H1 (cell line): Measurements from ENCODE around the gene OR8A1. TPM values are rescaled to one million over a fixed set of nuclear protein-coding genes. Genes with fewer than 3 reads are reported as not detected.

Source experiments
- CTCF ChIA-PET: fragments of 300-600 bp; sonication (Branson Sonifier 250); formaldehyde crosslinking; loops from one replicate; lab custom pipeline; 2021; ENCODE audit not compliant: partially characterized antibody; lab: Charles Lee
- POLR2A ChIA-PET: fragments of 300-600 bp; sonication (Branson Sonifier 250); formaldehyde crosslinking; loops from one replicate; lab custom pipeline; 2021; ENCODE audit warnings: inconsistent platforms; ENCODE audit not compliant: partially characterized antibody; lab: Charles Lee
- DNase-seq, 2 experiments: peaks; one replicate each; pipeline versions ENCODE4 v3.0.0 to v3.0.0-alpha.2; 2010 to 2022; ENCODE audit warnings: low spot score in 2 of 2, low read depth in 1 of 2, mixed read lengths in 1 of 2
- FAIRE-seq: peaks from 2 replicates; lab custom pipeline; 2011; peaks lifted over from hg19 to GRCh38; lab: Jason Lieb, UNC
- H2AFZ ChIP-seq: 2 replicates; pipeline ENCODE4 v1.8.1; 2012; ENCODE audit warnings: low read length, inconsistent platforms
- H2AK5ac ChIP-seq: 2 replicates; pipeline ENCODE4 v1.6.1; 2013; ENCODE audit warnings: low read depth, low read length
- H2BK120ac ChIP-seq: replicated peaks from 2 replicates; pipeline ENCODE3; 2013; ENCODE audit warnings: low read depth, low read length, inconsistent platforms
- H2BK12ac ChIP-seq: 2 replicates; pipeline ENCODE4 v1.6.1; 2013; ENCODE audit warnings: low read depth, low read length
- H2BK15ac ChIP-seq: 2 replicates; pipeline ENCODE4 v1.6.1; 2013; ENCODE audit warnings: low read length
- H2BK20ac ChIP-seq: 2 replicates; pipeline ENCODE4 v1.6.1; 2013; ENCODE audit warnings: low read length
- H2BK5ac ChIP-seq: 2 replicates; pipeline ENCODE4 v1.6.1; 2013; ENCODE audit warnings: low read depth, low read length
- H3K14ac ChIP-seq: 2 replicates; pipeline ENCODE4 v1.6.1; 2013; ENCODE audit warnings: inconsistent platforms; ENCODE audit not compliant: insufficient read length
- H3K18ac ChIP-seq: 2 replicates; pipeline ENCODE4 v1.6.1; 2013; ENCODE audit warnings: low read length; ENCODE audit errors: extremely low read depth
- H3K23ac ChIP-seq: 2 replicates; pipeline ENCODE4 v1.6.1; 2013; ENCODE audit warnings: inconsistent platforms; ENCODE audit not compliant: insufficient read length
- H3K23me2 ChIP-seq: 2 replicates; pipeline ENCODE4 v1.6.1; 2013; ENCODE audit warnings: low read depth, low read length
- H3K27ac ChIP-seq: 2 replicates; pipeline ENCODE4 v1.6.1; 2011; ENCODE audit warnings: low read depth, low read length, inconsistent platforms
- H3K27me3 ChIP-seq, 4 experiments: replicated peaks in 1 of 4; 1 replicate in 1 of 4; 2 replicates in 3 of 4; pipeline versions ENCODE4 v1.6.1 to v1.8.1; 2011 to 2013; ENCODE audit warnings: low read length in 3 of 4, mild to moderate bottlenecking in 3 of 4, inconsistent platforms in 2 of 4, mixed read lengths in 2 of 4, moderate library complexity in 1 of 4; ENCODE audit not compliant: control insufficient read depth in 3 of 4, insufficient read depth in 3 of 4; ENCODE audit errors: extremely low read depth in 1 of 4
- H3K36me3 ChIP-seq, 4 experiments: 2 replicates each; pipeline versions ENCODE4 v1.6.1 to v1.8.1; 2011 to 2013; ENCODE audit warnings: mild to moderate bottlenecking in 4 of 4, low read length in 3 of 4, moderate library complexity in 2 of 4, control low read depth in 1 of 4, inconsistent platforms in 1 of 4; ENCODE audit not compliant: insufficient read depth in 4 of 4, control insufficient read depth in 2 of 4
- H3K4ac ChIP-seq: replicated peaks from 2 replicates; pipeline ENCODE3; 2013; ENCODE audit warnings: low read length, low read depth, mixed read lengths, inconsistent platforms; ENCODE audit not compliant: insufficient read length
- H3K4me1 ChIP-seq, 4 experiments: replicated peaks in 1 of 4; 1 replicate in 1 of 4; 2 replicates in 3 of 4; pipeline versions ENCODE4 v1.6.1 to v1.8.1; 2011 to 2013; ENCODE audit warnings: low read length in 3 of 4, inconsistent platforms in 2 of 4, mixed read lengths in 1 of 4; ENCODE audit not compliant: insufficient read depth in 4 of 4, control insufficient read depth in 3 of 4
- H3K4me2 ChIP-seq, 2 experiments: 2 replicates each; pipeline versions ENCODE4 v1.6.1 to v1.8.1; 2011 to 2013; ENCODE audit warnings: low read depth in 2 of 2, low read length in 2 of 2, control low read depth in 1 of 2, inconsistent platforms in 1 of 2, mild to moderate bottlenecking in 1 of 2; ENCODE audit not compliant: insufficient read depth in 1 of 2
- H3K4me3 ChIP-seq, 4 experiments: fragments of 200-600, 300-600 bp in 1 of 4; sonication (generic), shearing (Covaris generic), sonication (Bioruptor Twin) in 1 of 4; 2 replicates each; pipeline versions ENCODE4 v1.5.1 to v1.8.1; 2011 to 2016; ENCODE audit warnings: low read length in 4 of 4, low read depth in 3 of 4, control low read depth in 2 of 4, inconsistent platforms in 2 of 4, mild to moderate bottlenecking in 2 of 4, mixed read lengths in 1 of 4, moderate library complexity in 1 of 4; ENCODE audit not compliant: insufficient read depth in 2 of 4; ENCODE audit errors: extremely low read depth in 1 of 4
- H3K56ac ChIP-seq: replicated peaks from 2 replicates; pipeline ENCODE3; 2013; ENCODE audit warnings: low read depth, mild to moderate bottlenecking, mixed read lengths, low read length, inconsistent platforms; ENCODE audit not compliant: insufficient read length
- H3K79me1 ChIP-seq: 2 replicates; pipeline ENCODE4 v1.6.1; 2013; ENCODE audit warnings: low read depth, low read length, control low read depth
- H3K79me2 ChIP-seq, 2 experiments: 2 replicates each; pipeline versions ENCODE4 v1.6.1 to v1.8.1; 2012 to 2013; ENCODE audit warnings: low read length in 2 of 2, mild to moderate bottlenecking in 2 of 2, inconsistent platforms in 1 of 2; ENCODE audit not compliant: insufficient read depth in 2 of 2, control insufficient read depth in 1 of 2
- H3K9ac ChIP-seq, 4 experiments: replicated peaks in 1 of 4; 1 replicate in 1 of 4; 2 replicates in 3 of 4; pipeline versions ENCODE4 v1.6.1 to v1.8.1; 2011 to 2013; ENCODE audit warnings: low read depth in 3 of 4, low read length in 3 of 4, control low read depth in 2 of 4, mild to moderate bottlenecking in 2 of 4, moderate library complexity in 2 of 4, inconsistent platforms in 1 of 4; ENCODE audit errors: extremely low read depth in 1 of 4
- H3K9me3 ChIP-seq, 2 experiments: 2 replicates each; pipeline versions ENCODE4 v1.6.1 to v1.8.1; 2012 to 2013; ENCODE audit warnings: mild to moderate bottlenecking in 2 of 2, moderate library complexity in 2 of 2, control low read depth in 1 of 2, inconsistent platforms in 1 of 2, low read depth in 1 of 2, low read length in 1 of 2, mixed read lengths in 1 of 2; ENCODE audit not compliant: insufficient read depth in 2 of 2
- H4K20me1 ChIP-seq, 2 experiments: replicated peaks in 1 of 2; 2 replicates each; pipeline versions ENCODE3 to v1.8.1; 2011 to 2013; ENCODE audit warnings: inconsistent platforms in 2 of 2, low read length in 2 of 2, mild to moderate bottlenecking in 1 of 2; ENCODE audit not compliant: insufficient read depth in 2 of 2, control insufficient read depth in 1 of 2
- H4K5ac ChIP-seq: 2 replicates; pipeline ENCODE4 v1.6.1; 2013; ENCODE audit warnings: low read length, low read depth, mixed read lengths, inconsistent platforms; ENCODE audit not compliant: insufficient read length
- H4K8ac ChIP-seq: 2 replicates; pipeline ENCODE4 v1.8.0; 2013; ENCODE audit warnings: mild to moderate bottlenecking, moderate library complexity, low read length, inconsistent platforms; ENCODE audit not compliant: insufficient read depth; ENCODE audit errors: extremely low read depth
- H4K91ac ChIP-seq: replicated peaks from 2 replicates; pipeline ENCODE3; 2013; ENCODE audit warnings: low read length, mixed read lengths, inconsistent platforms; ENCODE audit not compliant: insufficient read length
- BACH1 ChIP-seq: IDR thresholded peaks from 2 replicates; pipeline ENCODE4 v1.6.1; 2012; ENCODE audit warnings: low read length, improper control_type of control experiment
- CEBPB ChIP-seq: IDR thresholded peaks from 2 replicates; pipeline ENCODE4 v1.6.1; 2012; ENCODE audit warnings: low read depth, low read length
- EZH2 ChIP-seq: fragments of 200-600 bp; sonication (generic); IDR thresholded peaks from 2 replicates; pipeline ENCODE4 v1.7.1; 2012; ENCODE audit warnings: low read depth, mild to moderate bottlenecking, moderate library complexity, low read length, inconsistent platforms; ENCODE audit not compliant: severe bottlenecking
- SAP30 ChIP-seq: fragments of 300-600 bp; sonication (generic); IDR thresholded peaks from 2 replicates; pipeline ENCODE4 v1.7.1; 2012; ENCODE audit warnings: low read length, moderate library complexity, mild to moderate bottlenecking, inconsistent platforms; ENCODE audit not compliant: insufficient read depth, insufficient replicate concordance
- SIN3A ChIP-seq, 2 experiments: IDR thresholded peaks in 1 of 2; conservative IDR thresholded peaks in 1 of 2; 2 replicates each; pipeline ENCODE4 v1.6.1; 2011 to 2012; ENCODE audit warnings: low read length in 2 of 2, improper control_type of control experiment in 1 of 2, low read depth in 1 of 2, mild to moderate bottlenecking in 1 of 2
- SP4 ChIP-seq: IDR thresholded peaks from 2 replicates; pipeline ENCODE4 v1.6.1; 2012; ENCODE audit warnings: low read length, inconsistent platforms
- WGBS, 2 experiments: shearing (Covaris generic) in 1 of 2; methylation state at CpG; one replicate each; pipeline versions ENCODE4 v1.1.6 to v1.1.7; 2013 to 2015; ENCODE audit warnings: low lambda C conversion rate in 2 of 2, mixed read lengths in 2 of 2, inconsistent platforms in 1 of 2, low coverage in 1 of 2, missing lambda C conversion rate in 1 of 2; ENCODE audit not compliant: insufficient replicate concordance in 2 of 2, insufficient coverage in 1 of 2, insufficient read length in 1 of 2; ENCODE audit errors: extremely low coverage in 1 of 2, missing lambda C conversion rate in 1 of 2; 5-methylcytosine and 5-hydroxymethylcytosine counted together
- polyA plus RNA-seq, 7 experiments: library from polyadenylated mRNA; depleted of rRNA in 3 of 7; stranded (reverse) in 5 of 7; unstranded in 2 of 7; fragments of >200 nt in 5 of 7; fragments of 200-250 nt in 2 of 7; gene quantifications; 1 replicate in 5 of 7; 2 replicates in 1 of 7; 4 replicates in 1 of 7; pipeline versions ENCODE4 v1.2.1 to v1.2.3, GENCODE V29; 2011 to 2013; ENCODE audit warnings: missing spikeins in 2 of 7, mixed read lengths in 2 of 7
- total RNA-seq: library from RNA; stranded (reverse); fragmentation: NEBNext Ultra II Directional; extraction: Animal tissue kit (Norgen Biotek cat#: 25700); gene quantifications from 2 replicates; pipeline ENCODE4 v1.2.1, GENCODE V29; 2021
- TF ChIP-seq, protein P1 (sequence below): IDR thresholded peaks from 2 replicates; pipeline ENCODE4 v1.6.1; 2012; ENCODE audit warnings: inconsistent platforms

Gene OR8A1
- total and polyA plus RNA-seq, 2 of the 8 experiments (the other 6 are each of a cell fraction or from before 2014, with no cell fraction given) = not detected

DNA sequence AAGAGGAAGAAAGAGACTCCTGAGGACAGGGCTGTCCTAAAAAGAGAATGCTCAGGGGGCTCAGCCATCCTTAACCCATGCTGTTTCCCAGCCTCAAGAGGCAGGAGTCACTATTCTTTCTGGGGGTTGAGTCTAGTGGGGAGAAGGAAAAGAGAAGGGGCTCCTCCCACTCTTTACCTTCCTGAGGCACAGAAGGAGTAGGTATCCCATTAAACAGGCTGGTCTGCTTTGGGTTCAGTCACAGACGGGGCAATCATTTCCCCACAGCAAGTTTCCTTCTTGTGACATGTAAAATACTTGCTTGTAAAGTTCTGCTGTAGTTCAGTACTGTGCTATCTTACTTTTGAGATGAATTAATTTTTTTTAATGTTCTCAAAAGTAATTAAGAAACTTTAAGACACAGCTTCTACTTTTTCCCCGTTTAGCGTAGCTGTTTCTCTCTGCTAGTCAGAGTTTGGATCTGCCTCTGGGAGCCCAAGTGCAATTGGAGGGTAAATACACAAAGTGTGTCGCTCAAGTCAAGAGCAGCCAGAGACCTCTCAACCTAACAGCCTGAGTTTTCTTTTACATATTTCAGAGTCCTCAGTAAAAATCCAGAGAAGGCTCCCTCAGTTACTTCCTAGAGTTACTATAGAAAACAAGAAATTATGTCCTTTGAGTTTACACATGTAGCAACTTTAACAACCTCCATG is 15.0 kb downstream of the OR8A1 start:
- no peak overlapping the region for H3K4me3 ChIP-seq
- POLR2A ChIA-PET = no interaction called here
- no peak overlapping the region for H2BK120ac ChIP-seq
- no peak overlapping the region for H3K23ac ChIP-seq
- FAIRE-seq (no peak), DNase-seq (no peak)
- H3K56ac ChIP-seq = no peak overlapping the region
- H4K91ac ChIP-seq = no peak overlapping the region
- no peak overlapping the region for H3K4me2 ChIP-seq
- no peak overlapping the region for H2BK15ac ChIP-seq
- H3K14ac ChIP-seq = no peak overlapping the region
- H2AFZ ChIP-seq = peak overlapping the region; percentile 68
- H3K23me2 ChIP-seq = no peaks in the 10 kb centered on the region
- H2BK5ac ChIP-seq = no peak overlapping the region
- no peaks in the 10 kb centered on the region for H4K20me1 ChIP-seq
- no peak overlapping the region for H2BK20ac ChIP-seq
- CTCF ChIA-PET = interaction anchor here (0.7 to 5.3 kb wide), 22 partner anchors 8 to 263 kb away, joined by 3 to 59 read pairs (median 5); partner anchors contain the start of gene OR8A1
- H3K36me3 ChIP-seq = no peaks in the 10 kb centered on the region
- H4K5ac ChIP-seq = no peak overlapping the region
- peaks cover 0 to 3% (median 0%) of the 10 kb centered on the region in 4 experiments; a peak in 1 of 7 replicates for H3K4me1 ChIP-seq
- H3K18ac ChIP-seq = no peak overlapping the region
- 72% methylated on average over 4 of the region's 4 CpGs; no CpG with 5 or more reads in 1 of the 2 experiments for WGBS, 2 experiments
- H2BK12ac ChIP-seq = no peak overlapping the region
- H3K79me2 ChIP-seq = no peaks in the 10 kb centered on the region
- no peaks in the 10 kb centered on the region for H3K79me1 ChIP-seq
- no peak overlapping the region for H3K9ac ChIP-seq
- no peak overlapping the region for H2AK5ac ChIP-seq
- no peaks in the 10 kb centered on the region for H3K27me3 ChIP-seq
- H3K27ac ChIP-seq = no peak overlapping the region
- no peak overlapping the region for H3K4ac ChIP-seq
- no peaks in the 10 kb centered on the region for H3K9me3 ChIP-seq
- no peak overlapping the region for H4K8ac ChIP-seq
- TF ChIP-seq BACH1 = no peak
- no peak for TF ChIP-seq SIN3A (conservative IDR thresholded peaks at IDR 0.05 in 1 of 2, IDR thresholded peaks at IDR 0.05 in 1 of 2; ENCODE audit: low read depth in 1 of 2, low read length in 2 of 2)
- TF ChIP-seq SAP30 = no peak
- no peak for TF ChIP-seq EZH2
- no peak for TF ChIP-seq SP4
- TF ChIP-seq, protein P1, sequence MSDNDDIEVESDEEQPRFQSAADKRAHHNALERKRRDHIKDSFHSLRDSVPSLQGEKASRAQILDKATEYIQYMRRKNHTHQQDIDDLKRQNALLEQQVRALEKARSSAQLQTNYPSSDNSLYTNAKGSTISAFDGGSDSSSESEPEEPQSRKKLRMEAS = no peak
- TF ChIP-seq CEBPB = no peak
- TF ChIP-seq, all 59 proteins: peak for 0
